Measurements from ENCODE around the gene GLMP.

DNA sequence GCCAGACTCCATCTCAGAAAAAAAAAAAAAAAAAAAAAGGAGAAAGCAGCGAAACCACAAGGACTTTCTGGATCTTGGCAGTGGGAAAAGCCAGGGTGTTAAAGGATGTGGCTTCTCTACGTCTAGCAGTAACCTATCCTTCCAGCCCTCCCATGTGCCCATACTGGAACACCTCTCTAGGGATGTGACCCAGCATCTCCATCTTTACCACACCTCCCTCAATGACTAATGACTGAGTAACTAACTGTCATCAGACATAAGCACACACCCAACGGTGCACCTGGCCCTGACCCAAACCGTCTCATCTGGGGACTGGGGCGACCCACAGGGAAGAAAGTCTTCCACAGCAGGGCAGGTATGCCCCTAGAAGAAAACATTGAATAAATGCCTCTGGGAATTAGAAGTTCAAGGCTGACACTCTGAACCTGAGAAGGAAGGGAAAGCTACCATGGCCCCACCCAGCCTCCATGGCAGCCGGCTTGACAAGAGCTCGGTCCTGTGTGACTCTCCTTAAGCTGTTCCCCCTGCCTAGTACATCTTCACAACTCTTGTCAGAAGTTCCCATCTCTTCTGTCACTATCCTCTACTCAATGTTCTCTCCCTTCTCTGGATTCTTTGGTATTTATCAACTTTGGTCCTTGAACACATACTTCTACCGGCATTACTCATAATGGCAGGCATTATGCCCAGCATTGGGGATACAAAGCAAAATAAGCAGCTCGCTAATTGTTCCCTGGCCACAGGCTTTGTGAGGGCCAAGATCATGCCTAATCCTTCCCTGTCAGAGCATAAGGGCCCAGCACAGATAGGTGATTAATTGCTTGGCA, 32.8 kb downstream of the GLMP start:
- TF ChIP-seq, protein P1, sequence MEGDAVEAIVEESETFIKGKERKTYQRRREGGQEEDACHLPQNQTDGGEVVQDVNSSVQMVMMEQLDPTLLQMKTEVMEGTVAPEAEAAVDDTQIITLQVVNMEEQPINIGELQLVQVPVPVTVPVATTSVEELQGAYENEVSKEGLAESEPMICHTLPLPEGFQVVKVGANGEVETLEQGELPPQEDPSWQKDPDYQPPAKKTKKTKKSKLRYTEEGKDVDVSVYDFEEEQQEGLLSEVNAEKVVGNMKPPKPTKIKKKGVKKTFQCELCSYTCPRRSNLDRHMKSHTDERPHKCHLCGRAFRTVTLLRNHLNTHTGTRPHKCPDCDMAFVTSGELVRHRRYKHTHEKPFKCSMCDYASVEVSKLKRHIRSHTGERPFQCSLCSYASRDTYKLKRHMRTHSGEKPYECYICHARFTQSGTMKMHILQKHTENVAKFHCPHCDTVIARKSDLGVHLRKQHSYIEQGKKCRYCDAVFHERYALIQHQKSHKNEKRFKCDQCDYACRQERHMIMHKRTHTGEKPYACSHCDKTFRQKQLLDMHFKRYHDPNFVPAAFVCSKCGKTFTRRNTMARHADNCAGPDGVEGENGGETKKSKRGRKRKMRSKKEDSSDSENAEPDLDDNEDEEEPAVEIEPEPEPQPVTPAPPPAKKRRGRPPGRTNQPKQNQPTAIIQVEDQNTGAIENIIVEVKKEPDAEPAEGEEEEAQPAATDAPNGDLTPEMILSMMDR (IDR thresholded peaks at IDR 0.05), result no peak
- TF ChIP-seq POLR2A (IDR thresholded peaks at IDR 0.05) (no peak), EP300 (IDR thresholded peaks at IDR 0.05) (no peak)

Measured in ovary (tissue), 3 donors.